Measurements from ENCODE around the gene CCL20.
"Not testable (repeated sequence)": the region's sequence is repeated elsewhere in the genome, so short reads cannot be mapped to it uniquely, and the experiment has no call there.

CCL20 gene

GRCh38 chr2:227796768-227797167, 16.9 kb upstream of the CCL20 start:
- not testable (repeated sequence) for H3K4me3 ChIP-seq (ENCODE audit: low read length); DNase-seq (ENCODE audit: low read depth, low spot score)

DNA sequence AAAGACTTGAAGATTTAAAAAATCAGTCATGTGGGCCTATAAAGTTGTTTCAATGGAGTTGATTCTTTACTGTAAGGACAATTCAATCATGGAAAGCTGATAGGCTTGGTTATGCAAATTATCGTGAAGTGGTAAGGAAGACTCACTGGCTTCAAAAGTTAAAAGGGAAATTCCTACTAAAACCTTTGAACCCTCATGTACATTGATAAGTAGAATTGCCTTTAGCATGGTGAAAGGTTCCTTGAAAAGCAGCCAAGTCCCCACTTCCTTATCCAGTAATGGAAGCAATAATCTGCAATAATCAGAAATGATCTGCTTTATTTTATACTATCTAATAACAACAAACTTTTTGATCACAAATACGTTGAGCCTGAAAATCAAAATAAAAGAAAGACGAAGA, 14.4 kb upstream of the CCL20 start:
- no peak overlapping the region for H3K4me3 ChIP-seq (ENCODE audit: low read length)
- no peak for DNase-seq (ENCODE audit: low read depth, low spot score)

GRCh38 chr2:227802882-227803281, 10.8 kb upstream of the CCL20 start:
- no peak overlapping the region for H3K4me3 ChIP-seq (ENCODE audit: low read length)
- DNase-seq (ENCODE audit: low read depth, low spot score): no peak

DNA sequence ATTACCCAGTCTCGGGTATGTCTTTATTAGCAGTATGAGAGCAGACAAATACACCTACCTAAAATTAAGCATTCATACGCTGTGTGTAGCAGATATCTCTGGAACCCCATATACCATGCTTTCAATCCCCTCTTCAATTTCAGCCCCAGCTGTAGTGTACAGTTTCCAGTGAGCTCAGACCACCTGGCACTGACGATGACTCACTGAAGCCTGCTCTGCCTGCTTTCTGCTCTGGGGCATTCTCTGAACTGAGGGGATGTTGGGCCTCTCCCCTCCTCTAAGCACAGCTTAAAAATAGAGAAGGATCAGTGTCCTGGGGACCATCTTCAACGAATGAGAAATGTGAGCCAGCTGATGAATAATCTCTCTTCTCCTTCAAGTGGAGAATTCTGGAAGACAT, 8.7 kb upstream of the CCL20 start:
- no peak overlapping the region for H3K4me3 ChIP-seq (ENCODE audit: low read length)
- DNase-seq (ENCODE audit: low read depth, low spot score): no peak

DNA sequence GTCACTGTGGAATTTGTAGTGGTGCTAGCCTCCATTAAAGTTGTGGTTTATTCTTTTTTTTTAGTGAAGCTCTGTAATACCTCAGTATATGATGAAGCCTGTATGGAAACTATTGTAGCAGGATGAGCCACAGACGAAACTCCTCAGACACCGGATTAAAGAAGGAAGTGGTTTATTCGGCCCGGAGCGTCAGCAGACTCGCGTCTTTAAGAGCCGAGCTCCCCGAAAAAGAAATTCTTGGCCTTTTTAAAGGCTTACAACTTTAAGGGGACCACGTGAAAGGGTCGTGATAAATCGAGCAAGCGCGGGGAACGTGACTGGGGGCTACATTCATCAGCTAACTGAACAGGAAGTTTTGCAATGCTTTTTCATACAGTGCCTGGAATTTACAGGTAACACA, 8.1 kb upstream of the CCL20 start:
- H3K4me3 ChIP-seq (ENCODE audit: low read length): no peak overlapping the region
- DNase-seq (ENCODE audit: low read depth, low spot score): peak; percentile 36

DNA sequence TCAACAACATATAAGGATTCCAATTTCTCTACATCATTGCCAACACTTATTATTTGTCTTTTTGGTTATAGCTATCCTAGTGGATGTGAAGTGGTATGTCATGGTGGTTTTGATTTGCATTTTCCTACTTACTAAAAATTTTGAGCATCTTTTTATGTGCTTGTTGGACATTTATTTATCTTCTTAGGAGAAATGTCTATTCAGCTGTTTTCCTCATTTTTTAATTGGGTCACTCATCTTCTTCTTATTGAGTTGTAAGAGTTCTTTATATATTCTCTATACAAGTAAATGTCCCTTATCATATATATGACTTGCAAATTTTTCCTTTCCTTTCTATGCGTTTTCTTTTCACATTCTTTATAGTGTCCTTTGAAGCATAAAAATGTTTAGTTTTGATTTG, 4.7 kb upstream of the CCL20 start:
- DNase-seq (ENCODE audit: low read depth, low spot score): no peak
- H3K4me3 ChIP-seq (ENCODE audit: low read length): no peak overlapping the region

DNA sequence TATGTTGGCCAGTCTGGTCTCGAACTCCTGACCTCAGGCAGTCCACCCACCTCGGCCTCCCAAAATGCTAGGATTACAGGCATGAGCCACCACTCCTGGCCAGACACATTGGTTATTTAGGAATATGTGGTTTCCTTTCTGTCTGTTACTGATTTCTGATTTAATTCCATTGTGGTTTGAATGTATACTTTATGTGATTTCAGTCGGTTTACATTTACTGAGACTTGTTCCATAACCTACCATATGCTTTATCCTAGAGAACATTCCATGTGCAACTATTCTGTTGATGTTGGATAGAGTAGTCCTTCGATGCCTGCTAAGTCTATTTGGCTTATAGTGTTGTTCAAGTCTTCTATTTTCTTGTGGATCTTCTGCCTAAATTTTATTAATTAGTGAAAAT, 1.6 kb upstream of the CCL20 start:
- DNase-seq (ENCODE audit: low read depth, low spot score): no peak
- no peak overlapping the region for H3K4me3 ChIP-seq (ENCODE audit: low read length)

- no peak overlapping the region for H3K4me3 ChIP-seq (ENCODE audit: low read length)
Observed at GRCh38 chr2:227813229-227813561, 447 bp upstream of the CCL20 start.

GRCh38 chr2:227815066-227815465, 1.4 kb downstream of the CCL20 start:
- H3K4me3 ChIP-seq (ENCODE audit: low read length): no peak overlapping the region
- DNase-seq (ENCODE audit: low read depth, low spot score): no peak

More at GRCh38 chr2:227813229-227813561, 447 bp upstream of the CCL20 start:
- DNase-seq (ENCODE audit: low read depth, low spot score): no peak

DNA sequence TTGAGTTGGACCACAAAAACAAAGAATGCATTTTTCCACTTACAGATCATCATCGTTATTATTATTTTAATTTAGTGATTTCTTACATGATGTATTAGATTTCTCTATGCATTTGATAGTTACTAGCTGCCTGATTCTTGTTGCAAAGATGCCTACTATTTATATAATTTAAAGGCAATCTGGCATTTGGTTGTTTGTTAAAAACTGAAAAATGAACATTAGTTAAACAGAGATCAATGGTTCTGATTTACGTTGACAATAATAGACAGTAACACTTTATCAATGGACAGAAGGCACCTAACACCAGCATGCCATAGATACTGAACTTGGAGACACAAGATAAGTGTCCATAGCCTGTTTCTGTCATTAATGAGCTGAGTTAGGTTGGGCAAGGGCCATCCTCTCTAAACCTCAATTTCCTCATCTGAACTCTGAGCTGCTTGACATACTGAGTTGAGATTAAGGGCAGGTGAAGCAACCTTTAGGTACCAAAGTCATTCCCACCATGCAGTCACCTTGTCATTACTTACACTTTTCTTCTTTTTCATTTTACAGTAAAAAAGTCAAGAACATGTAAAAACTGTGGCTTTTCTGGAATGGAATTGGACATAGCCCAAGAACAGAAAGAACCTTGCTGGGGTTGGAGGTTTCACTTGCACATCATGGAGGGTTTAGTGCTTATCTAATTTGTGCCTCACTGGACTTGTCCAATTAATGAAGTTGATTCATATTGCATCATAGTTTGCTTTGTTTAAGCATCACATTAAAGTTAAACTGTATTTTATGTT, 3.1 kb downstream of the CCL20 start:
- no peak for DNase-seq (ENCODE audit: low read depth, low spot score)
- no peak overlapping the region for H3K4me3 ChIP-seq (ENCODE audit: low read length)

- no peak for DNase-seq (ENCODE audit: low read depth, low spot score)
- H3K4me3 ChIP-seq (ENCODE audit: low read length): no peak overlapping the region
Observed at GRCh38 chr2:227817336-227817735, 3.7 kb downstream of the CCL20 start.

DNA sequence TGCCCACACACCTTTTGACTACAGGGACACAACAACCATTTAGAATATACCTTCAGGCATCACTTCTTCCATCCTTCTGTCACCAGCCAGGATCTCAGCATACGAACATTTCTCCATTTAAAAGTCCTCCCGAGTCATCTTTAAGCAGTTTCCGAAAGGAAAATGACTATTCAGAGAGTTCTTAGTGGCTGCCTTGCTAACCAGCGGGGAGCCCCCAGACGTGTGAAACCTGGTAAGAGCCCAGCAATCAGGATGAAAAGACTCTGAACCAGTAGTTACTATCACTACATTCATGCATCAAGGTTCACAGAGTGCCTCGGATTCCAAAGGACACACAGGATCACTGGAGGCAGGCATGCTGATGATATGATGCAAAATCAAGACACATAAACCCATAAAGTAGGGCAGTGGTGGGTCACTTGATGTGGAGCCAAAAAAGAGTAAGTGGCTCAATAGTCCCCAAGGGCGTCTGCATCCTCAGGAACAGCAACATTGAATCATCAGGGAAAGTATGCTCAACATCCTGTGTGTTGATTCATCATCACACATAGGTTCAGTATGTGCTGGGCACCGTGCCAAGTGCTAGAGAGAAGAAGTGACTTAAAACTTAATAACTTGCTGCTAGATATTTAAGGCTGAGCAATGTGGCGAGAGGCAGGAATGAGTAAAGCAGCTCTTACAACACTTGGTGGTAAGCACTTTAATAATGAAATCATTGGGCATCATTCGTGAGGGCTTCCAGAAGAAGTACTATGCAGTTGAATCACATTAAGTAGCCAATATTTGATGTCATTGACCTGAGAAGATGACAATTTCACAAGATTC, 4.4 kb downstream of the CCL20 start:
- no peak for DNase-seq (ENCODE audit: low read depth, low spot score)
- H3K4me3 ChIP-seq (ENCODE audit: low read length): no peak overlapping the region

GRCh38 chr2:227818675-227819397, 5.2 kb downstream of the CCL20 start:
- H3K4me3 ChIP-seq (ENCODE audit: low read length): no peak overlapping the region
- DNase-seq (ENCODE audit: low read depth, low spot score): no peak

- no peak for DNase-seq (ENCODE audit: low read depth, low spot score)
- H3K4me3 ChIP-seq (ENCODE audit: low read length): no peak overlapping the region
Observed at GRCh38 chr2:227819398-227819697, 5.7 kb downstream of the CCL20 start.

DNA sequence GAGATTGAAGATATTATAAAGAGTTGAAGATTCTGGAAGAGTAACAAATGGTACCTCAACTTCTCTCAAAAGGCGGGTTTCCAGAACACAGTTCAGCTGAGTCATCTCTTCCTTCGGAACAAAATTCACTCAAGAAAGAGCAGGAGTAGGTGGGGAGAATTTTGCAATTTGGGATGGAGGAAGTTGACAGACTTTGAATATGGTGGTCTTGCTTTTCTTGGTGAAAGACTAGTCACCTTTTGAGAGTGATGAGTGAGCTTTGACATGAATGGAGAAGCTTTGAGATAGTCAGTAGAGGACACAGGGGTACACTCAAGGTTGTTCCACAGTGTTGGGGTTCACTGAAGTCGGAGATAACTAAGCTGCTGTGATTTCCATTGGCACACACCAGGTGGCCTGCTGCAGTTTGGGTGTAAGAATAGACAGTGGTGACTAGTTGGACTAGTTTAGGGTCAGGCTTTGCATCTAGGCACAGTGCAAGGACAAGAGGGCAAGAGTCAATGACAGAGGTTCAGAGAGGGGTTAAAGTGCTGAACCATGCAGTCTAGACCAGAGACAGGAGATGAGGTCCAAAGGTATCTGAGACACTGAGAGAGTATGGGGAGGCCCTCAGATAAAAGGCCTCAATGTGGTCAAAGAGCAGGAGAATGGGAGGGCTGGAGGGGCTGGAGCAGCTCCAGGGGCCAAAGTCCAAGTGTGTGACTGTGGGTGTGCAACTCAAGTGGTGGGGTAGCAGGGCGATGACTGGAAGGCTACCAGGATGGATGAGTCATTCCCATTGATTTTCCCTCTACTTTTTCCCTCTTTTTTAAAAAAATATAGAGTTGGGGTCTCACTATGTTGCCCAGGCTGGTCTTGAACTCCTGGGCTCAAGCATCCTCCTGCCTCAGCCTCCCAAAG, 7.7 kb downstream of the CCL20 start:
- H3K4me3 ChIP-seq (ENCODE audit: low read length): no peak overlapping the region
- DNase-seq (ENCODE audit: low read depth, low spot score): no peak

GRCh38 chr2:227822416-227823003, 8.9 kb downstream of the CCL20 start:
- DNase-seq (ENCODE audit: low read depth, low spot score): no peak
- no peak overlapping the region for H3K4me3 ChIP-seq (ENCODE audit: low read length)

- DNase-seq (ENCODE audit: low read depth, low spot score): no peak
- H3K4me3 ChIP-seq (ENCODE audit: low read length): no peak overlapping the region
Observed at GRCh38 chr2:227823922-227824321, 10.3 kb downstream of the CCL20 start.

DNA sequence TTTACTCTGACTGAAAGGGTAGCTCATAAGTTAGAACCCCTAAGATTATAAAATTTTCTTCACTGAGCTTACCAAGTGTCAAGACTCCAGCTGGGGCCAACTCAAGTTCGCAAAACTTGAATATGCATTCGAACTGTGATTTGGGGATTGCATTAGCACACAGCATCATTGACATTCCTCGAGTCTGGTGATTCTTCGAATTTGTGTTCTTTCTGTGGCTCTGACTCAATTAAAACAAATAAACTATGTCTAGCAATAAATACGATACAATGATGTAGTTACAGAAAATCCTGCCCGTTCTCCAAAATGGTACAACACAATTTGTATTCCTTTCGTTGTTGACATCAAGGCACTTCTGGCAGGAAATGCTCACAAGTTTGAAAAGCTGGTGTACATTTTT, 11.1 kb downstream of the CCL20 start:
- H3K4me3 ChIP-seq (ENCODE audit: low read length): no peak overlapping the region
- DNase-seq (ENCODE audit: low read depth, low spot score): no peak

DNA sequence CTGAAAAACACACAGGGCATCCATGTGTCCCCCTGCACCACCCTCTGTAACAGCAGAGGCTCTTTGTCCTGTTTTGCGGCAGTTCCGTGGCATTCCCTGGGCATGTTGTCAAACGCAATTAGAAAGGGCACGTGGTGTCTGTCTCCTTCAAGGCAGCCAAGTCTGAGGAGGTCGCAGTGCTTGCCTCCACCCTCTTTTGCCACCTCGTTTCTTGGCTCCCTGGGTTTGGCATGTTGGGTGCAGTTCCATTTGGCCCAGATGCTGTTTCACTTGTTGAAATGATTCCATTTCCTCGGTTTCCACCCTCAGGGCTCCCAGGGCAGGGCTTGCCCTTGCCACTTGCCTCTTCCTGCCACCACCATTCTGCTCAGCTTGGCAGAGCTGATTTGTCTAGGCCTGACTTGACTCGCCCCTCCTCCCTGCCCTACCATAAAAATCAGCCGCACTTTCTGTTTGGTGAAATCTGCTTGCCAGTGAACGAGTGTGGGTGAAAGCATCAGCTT, 12.4 kb downstream of the CCL20 start:
- no peak for DNase-seq (ENCODE audit: low read depth, low spot score)
- no peak overlapping the region for H3K4me3 ChIP-seq (ENCODE audit: low read length)

Data from Jurkat, Clone E6-1 (cell line).